GM19240 (cell line): ENCODE results near the gene TMEM45B.
"Not testable (repeated sequence)": the region's sequence is repeated elsewhere in the genome, so short reads cannot be mapped to it uniquely, and the experiment has no call there.

ENCODE experiments used
- DNase-seq: peaks from one replicate; pipeline ENCODE4 v3.0.0; 2011; ENCODE audit warnings: low spot score; ENCODE audit not compliant: insufficient read length

The TMEM45B gene

DNA sequence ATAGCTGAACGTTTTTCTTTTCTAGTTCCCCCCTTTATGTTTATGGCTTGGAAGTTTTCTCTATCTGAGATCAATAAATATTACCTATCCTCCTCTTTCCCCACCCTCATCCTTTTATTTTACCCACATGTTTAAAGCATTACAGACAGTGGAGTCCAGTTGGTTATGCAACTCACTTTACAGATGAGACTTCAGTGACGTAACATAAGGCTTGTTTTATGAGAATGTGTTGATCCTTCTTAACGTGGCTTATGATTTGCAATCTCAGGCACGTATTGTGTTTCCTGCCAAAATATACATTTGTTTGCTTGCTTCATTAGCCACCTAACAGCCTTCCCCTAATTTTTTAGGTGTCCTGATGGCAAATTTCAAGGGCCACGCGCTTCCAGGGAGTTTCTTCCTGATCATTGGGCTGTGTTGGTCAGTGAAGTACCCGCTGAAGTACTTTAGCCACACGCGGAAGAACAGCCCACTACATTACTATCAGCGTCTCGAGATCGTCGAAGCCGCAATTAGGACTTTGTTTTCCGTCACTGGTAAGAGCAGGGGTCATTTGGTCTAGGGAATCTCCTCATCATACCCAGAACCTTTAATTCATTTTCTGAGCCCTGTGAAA, 36.6 kb downstream of the TMEM45B start:
- DNase-seq, result no peak

DNA sequence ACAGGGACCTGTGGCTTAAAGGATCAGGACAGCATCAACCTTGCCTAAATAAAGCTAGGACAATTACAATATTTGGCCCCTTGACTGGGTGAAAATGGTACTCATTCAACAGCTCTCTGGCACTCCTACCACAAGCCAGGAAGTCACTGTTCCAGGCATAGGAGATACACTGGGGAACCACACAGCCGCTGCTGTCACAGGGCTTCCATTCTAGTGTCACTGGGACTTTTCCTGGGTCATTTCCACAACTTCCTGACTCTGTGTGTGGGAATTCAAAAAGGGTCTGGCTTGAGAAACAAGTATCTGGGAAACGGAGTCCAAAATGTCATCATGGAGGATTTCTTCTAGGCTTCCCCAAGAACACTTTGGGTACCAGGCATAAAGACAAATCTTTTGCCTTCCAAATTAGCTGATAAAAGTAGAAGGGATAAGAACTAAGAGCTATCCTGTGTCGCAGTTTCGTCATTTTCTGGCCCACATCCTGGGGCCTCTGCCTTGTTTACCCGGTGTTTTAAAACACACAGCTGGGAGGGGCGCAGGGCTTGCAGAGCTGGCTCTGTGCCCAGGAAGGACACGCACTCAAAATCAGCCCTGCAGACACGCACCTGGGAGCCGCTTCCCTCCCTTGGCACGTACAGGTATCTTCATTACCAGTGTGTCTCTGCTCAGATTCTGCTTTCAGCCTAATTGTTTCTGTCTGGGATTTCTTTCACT, 38.0 kb downstream of the TMEM45B start:
- DNase-seq, result no peak

DNA sequence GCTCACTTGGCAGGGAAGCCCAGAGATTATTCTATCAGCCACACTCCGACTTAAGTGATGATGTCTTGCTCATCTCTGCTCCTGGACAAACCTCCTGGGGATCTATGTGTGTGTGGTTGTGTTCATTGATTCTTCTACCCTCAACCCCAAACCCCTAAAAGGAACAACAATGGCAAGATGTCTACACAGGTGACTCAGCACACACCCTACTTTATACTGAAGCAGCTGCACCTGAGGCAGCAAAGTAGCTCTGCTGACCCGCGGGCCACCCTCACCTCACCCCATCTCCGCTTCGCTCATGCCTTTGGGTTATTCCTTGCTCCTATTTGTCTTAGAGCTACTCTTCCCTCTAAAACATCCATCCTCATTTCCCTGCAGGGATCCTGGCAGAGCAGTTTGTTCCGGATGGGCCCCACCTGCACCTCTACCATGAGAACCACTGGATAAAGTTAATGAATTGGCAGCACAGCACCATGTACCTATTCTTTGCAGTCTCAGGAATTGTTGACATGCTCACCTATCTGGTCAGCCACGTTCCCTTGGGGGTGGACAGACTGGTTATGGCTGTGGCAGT, 38.7 kb downstream of the TMEM45B start:
- no peak for DNase-seq

DNA sequence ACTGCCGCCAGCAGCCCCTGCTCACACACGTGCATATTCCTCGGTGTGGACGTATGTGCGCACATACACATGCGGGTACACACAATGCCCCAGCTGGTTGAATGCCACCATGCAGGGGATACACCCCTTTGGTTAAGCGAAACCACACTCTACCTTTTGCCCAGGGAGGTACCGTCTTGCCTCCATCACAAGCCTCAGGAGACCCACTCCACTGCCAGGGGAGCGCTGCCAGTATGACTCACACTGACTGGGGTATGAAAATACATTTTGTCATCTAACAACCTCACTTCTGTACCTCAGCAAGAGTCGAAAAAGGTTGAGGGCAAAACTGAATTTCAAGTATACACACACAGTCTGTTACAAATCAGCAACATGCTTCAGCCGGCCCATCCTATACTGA, 39.4 kb downstream of the TMEM45B start:
- DNase-seq, result no peak

DNA sequence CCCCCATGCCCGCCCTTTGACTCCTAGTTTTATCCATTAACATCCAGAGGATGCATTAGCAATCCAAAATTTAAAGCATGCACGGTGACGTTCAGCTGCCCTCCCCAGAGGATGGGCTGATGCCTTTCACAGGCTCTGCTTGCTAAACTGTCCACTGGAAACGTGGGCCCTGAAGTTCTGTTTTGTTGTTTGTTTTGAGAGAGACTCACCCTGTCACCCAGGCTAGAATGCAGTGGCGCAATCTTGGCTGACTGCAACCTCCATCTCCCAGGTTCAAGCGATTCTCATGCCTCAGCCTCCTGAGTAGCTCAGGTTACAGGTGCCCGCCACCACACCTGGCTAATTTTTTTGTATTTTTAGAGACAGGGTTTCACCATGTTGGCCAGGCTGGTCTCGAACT, 40.4 kb downstream of the TMEM45B start:
- no peak for DNase-seq

DNA sequence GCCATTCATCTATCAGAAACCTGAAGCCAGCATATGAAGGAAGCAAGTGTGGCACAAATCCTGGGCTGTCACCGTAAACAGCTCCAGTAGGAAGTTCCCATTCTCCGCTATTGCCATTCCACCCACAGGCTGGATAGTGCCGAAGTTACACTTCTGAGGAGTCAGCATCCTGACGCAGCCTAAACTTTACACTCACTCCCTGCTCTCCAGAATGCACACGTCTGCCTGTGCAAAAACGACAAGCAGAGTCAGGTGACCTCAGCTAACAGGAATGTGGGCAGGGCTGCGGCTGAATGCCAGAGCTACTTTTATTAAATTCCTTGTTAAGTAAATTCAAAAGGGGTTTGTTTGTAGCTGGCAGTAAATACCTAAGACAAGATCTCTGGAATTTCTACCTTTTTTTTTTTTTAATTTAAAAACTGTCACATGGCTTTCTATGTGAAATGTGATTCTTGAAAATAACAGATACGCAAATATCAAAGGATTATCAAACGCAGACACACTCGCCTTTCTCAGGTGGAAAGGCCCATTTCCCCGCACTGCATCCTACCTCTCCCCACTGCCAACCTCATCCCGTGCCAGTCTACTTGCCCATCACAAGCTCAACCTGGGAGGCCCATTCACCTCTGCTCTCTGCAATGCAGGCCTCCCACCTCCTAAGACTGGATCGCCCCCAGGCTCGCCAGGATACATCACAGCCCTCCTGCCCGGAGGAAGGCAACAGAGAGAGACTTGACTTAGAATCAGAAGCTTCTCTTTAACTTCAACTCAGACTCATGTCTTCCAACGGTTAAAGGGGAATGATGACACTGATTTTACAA, 46.3 kb downstream of the TMEM45B start:
- DNase-seq, result no peak

DNA sequence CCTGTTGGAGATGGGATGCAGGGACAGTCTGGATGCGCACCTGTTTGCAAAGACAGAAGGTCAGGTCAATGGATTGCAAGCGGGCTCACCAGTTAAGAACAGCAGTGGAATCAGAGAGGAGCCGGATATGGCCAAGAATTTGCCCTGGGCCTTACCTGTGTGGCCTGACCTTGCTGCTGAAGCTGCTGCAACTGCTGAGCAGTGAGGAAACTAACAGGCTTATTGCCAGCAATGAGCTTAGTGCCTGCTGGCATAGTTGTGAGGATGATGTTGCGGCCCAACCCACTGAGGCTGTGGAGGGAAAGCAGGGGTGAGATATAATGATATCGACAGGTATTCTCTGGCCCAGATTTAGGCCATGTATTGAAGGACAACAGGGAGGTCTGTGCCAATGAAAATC, 49.2 kb downstream of the TMEM45B start:
- DNase-seq, result no peak

DNA sequence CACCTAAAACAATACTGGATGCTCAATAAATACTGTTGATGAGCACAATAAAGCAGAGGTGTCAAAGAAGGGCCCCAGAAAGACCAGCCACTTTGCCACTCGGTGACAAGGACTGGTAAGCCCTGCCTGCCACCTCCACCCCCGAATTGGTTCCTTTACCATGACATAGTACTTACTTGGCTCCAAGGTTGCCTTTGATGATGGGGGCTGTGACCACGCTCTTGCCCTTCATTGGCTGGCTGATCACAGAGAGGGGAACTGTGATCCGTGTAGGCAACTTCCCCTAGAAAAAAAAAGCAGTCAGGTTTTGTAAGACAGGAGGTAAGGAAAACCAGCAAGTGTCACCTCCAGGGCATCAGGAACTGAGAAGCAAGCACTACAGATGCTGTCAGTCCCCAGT, 50.1 kb downstream of the TMEM45B start:
- no peak for DNase-seq

DNA sequence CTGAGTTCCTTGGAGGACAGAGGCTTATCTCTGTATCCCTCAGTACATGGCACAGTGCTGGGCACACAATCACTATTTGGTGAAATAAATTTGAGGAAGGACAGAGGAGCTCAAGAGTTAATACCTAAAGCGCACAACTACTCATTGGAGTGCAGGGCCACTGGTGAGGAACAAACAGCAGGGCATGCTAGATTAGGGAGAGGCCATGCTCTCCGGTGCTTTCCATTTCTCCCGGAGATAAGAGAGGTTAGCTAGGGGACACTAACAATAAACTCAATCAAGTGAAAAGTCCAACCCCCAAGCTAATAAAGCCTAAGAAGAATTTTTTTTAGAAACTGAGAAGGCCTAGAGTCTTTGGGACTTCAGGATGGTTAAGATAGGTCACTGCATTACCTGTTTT, 50.7 kb downstream of the TMEM45B start:
- no peak for DNase-seq

DNA sequence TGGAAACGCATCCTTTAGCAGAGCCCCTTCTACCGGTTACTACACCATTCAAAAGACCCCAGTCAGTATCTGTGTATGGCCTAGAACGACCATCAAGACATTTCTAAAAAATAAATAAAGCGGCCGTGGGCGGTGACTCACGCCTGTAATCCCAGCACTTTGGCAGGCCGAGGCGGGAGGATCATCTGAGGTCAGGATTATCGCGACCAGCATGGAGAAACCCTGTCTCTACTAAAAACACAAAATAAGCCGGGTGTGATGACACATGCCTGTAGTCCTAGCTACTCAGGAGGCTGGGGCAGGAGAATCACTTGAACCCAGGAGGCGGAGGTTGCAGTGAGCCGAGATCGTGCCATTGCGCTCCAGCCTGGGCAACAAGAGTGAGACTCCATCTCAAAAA, 53.0 kb downstream of the TMEM45B start:
- not testable (repeated sequence) for DNase-seq

DNA sequence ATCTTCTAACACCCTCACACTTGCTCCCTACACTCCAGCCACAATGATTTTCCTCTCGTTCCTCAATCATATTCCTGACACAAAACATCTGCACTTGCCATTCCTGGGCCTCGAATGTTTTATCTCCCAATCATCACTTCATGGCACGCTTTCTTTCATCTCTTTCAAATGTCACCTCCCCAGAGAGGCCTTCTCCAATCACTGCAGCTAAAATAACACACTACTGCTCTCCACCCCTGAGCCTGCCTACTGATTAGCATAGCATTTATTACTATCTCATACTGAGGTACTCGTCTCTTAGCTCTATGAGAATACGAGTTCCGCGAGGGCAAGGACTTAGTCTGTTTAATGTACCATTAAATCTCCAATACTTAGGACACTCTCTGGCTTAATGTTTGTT, 56.3 kb downstream of the TMEM45B start:
- no peak for DNase-seq

DNA sequence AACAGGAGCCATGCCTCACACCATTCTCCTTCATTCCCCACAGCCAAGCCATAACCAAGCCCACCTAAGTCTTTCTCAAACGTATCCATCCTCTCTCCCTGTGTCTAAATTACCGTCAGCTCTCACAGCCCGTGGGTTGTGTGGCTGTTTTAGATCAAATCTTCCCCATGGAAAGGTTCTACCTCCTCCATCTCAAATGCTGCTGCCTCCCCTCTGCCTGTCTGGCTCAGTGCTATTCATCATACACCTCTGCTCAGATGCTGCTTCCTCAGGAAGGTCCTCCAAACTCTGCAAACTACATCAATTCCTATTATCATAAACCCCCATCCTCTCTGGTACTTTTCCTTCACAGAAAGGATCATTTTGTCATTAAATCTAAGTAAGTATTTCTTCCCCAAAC, 64.7 kb downstream of the TMEM45B start:
- no peak for DNase-seq

DNA sequence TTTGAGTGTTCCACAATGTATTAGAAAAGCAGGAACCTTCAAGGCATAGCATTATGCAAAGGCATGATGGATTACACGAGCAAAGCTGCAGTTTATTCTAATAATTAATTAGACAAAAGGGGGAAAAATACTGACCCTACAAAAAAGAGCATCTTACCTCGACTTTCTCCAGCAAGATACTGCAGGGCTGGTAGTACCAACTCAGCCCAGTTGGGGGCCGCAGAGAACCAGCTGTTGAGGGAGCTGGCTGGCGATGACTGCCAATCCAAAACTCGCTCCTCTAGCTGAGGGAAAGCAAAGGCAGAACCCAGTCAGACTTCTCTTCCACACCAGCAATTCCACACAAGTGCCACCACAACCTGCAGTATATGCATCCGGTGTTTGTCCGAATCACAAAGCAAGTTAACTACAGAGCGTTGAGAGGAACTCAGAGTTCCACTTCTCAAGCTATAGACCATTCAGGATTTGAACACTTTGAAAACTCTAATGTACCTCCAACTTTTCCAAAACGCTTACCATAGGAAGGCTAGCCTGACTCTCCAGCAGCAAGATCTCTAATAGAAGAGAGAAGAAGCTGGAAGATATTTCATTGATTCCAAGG, 66.0 kb downstream of the TMEM45B start:
- DNase-seq, result peak; percentile 29

DNA sequence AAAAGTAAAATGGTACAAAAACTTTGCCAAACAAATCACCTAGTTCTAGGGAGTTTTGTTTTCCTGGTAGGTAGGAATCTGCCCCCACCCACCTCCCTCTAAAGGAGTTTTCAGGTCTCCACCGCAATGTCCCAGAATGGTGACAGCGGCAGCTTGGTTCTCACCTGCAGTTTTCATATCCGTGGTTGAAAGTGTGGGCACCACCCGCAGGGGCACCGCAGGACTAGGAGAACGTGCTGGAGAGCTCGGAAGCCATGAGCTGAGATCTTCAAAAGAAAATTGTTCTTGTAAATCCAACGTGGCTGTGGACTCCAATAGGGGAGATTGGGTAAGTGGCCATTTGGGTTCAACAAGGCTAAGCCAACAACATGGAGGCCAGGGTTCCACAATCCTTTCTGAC, 68.9 kb downstream of the TMEM45B start:
- no peak for DNase-seq

DNA sequence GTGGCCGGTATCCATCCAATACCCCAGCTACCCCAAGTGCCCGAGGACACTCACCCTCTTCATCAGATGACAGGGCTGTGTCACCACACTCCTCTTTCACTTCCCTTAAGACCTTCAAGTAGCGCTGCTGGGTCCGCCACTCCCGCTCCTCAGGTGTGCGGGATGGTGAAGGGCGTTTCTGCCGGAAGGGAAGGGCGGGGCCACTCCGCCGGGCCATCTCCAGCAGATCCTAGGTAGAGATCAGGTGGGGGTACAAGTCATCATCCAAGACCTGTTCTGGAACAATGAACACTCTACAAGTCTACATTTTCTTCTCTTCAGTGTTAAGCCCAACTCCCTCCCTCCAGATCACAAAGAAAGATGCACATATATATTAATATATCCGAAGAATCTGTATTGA, 69.7 kb downstream of the TMEM45B start:
- no peak for DNase-seq

DNA sequence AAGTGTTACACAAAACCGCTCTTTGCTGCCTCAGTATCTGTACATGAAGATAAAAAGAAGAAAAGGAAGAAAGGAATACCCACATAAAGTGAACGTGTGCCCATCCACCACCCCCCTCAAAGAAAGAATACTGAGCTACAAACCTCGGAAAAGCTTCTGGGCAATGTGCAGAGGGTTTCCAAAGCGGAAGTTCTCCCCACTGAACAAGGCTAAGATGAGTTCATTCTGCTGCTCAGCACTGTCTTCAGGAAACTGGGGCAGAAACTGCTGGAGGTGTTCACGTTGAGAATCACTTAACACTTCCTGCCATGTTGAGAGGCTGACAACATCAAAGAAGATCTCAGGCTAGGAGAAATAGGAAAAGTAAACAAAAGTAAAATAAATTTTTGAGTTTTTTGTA, 72.8 kb downstream of the TMEM45B start:
- no peak for DNase-seq

DNA sequence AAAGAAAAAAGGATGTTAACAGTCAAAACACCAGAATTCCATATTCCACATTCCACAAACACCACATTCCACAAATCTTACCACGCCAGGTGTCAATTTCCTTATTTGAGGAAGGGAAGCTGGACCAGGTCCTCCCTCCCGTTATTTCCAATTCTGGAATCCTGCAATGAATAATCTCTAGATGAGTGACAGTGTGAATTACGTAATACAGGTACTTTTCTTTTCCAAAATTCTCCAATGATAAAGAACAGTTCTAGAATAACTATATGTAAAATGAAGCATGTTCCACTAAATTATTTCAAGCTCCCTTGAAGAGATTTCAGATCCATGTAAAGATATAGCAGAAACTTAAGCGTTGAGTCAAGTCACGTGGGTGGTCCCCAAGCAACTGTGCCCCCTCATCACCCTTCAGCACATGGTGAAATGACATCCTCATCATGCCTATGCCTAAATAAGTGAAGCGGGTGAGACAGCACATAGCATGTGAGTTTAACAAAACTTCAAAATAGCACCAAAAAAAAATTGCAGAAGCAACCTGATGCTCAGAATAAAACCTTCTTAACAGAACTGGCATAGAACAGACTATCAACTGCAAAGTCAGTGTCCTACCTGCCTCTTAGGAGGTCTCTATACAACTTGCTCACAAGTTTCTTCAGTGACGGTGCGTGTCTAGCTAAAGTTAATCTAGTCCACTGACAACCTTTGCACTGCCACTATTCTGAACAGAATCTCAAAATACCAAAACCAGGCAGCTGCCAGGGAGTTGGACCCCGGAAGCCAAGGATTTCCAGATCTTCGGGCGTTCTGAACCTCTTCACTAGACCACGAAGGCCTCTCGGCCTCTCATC, 78.9 kb downstream of the TMEM45B start:
- DNase-seq, result peak; percentile 8

DNA sequence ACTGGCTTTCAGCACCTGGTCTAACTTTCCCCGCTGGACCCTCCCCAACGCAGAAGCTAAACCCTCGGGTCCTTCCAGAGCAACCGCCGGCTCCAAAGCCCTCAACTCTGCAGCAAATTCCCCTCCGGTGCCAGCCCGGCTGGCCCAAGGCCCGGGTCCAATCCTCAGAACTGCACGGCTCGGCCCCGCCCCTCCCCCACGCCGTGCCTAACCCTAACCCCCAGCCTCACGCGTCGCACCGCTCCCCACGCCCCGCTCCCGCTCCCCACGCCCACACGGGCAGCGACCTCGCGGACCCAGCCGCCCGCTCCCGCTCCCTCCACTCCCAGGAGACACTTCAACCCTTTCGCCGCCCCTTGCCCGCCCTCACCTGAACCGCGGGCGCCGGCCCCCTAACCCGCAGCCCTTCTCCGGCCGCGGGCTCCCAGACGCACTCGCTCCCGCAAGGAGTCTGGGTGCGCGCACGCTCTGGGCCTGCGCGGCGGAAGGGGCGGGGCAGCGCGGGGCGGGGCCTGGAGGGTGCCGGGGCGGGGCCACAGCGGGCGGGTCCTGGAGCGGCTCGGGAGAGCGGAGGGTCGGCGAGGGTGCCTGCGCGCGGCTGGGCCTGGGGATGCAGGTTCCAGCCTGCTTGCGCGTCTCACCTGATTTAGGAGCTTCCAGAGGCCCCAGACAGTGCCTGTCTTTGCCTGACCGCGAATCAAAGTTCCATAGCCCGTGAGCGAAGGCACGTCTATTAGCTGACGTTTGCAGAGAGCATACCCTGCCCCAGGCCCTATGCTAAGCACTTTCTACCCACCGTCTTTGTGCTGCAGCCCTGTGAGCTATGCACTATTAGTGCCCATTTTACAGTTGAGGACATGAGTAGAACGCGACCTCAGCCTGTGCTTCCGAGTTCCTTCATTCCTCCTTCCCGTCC, 79.7 kb downstream of the TMEM45B start, which contains the start of gene NFRKB:
Gene NFRKB (minus strand): TSS at position 453 of the 916 bp plus-strand sequence. CDS start 2,729 bp downstream, outside the sequence.
- DNase-seq, result peak; percentile 83

DNA sequence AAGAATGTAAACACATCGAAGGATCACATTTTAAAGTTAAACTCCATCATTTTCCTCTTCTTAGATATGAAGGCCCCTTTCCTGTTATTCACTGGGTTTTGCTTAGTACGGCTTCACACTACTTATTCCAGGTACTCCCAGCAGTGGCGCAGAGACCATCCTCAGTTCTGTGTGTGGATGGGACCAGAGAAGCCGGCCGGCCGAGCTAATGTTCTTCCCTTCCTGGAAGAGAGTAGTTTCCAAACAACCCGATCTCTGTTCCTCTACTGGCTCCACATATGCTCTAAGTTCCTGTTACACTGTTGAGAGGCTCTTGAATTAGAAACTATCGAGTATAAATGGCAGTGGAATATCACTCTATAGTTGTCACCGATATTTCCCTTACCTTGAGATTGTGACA, 80.4 kb downstream of the TMEM45B start:
- DNase-seq, result no peak

DNA sequence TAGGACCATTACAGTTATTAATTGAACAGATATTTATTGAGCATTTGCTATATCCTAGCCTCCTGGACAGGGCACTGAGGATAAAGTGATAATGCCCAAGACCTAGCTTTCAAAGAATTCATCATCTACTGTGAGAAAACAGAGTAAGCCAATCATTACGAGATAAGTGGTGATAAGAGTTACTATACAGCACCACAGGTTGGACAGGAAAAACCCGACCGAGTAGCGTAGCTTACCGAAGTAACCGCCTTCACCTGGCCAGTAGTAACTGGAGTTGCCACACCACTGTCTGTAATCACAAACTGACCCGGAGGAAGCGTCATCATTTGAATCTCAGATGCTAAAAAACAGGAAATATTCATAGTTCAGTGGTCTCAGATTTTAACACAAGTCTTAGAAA, 89.8 kb downstream of the TMEM45B start:
- DNase-seq, result no peak
